GM21717 (cell line): Measurements from ENCODE around the gene HOXD9.

Experiments
- ATAC-seq: cut with Tn5 transposase; IDR thresholded peaks from one replicate; pipeline ENCODE4 v1.9.1; 2021; ENCODE audit warnings: mild to moderate bottlenecking, moderate library complexity; ENCODE audit not compliant: unreplicated experiment

HOXD9 gene

DNA sequence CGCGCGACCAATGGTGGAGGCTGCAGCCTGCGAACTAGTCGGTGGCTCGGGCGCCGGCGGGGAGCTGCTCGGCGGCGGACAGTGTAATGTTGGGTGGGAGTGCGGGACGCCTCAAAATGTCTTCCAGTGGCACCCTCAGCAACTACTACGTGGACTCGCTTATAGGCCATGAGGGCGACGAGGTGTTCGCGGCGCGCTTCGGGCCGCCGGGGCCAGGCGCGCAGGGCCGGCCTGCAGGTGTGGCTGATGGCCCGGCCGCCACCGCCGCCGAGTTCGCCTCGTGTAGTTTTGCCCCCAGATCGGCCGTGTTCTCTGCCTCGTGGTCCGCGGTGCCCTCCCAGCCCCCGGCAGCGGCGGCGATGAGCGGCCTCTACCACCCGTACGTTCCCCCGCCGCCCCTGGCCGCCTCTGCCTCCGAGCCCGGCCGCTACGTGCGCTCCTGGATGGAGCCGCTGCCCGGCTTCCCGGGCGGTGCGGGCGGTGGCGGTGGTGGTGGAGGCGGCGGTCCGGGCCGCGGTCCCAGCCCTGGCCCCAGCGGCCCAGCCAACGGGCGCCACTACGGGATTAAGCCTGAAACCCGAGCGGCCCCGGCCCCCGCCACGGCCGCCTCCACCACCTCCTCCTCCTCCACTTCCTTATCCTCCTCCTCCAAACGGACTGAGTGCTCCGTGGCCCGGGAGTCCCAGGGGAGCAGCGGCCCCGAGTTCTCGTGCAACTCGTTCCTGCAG is at the start of gene HOXD9:
HOXD9 (plus strand) TSS at position 37 of the 728 bp plus-strand sequence; CDS start at position 87, 50 bp downstream.
- ATAC-seq: no peak

DNA sequence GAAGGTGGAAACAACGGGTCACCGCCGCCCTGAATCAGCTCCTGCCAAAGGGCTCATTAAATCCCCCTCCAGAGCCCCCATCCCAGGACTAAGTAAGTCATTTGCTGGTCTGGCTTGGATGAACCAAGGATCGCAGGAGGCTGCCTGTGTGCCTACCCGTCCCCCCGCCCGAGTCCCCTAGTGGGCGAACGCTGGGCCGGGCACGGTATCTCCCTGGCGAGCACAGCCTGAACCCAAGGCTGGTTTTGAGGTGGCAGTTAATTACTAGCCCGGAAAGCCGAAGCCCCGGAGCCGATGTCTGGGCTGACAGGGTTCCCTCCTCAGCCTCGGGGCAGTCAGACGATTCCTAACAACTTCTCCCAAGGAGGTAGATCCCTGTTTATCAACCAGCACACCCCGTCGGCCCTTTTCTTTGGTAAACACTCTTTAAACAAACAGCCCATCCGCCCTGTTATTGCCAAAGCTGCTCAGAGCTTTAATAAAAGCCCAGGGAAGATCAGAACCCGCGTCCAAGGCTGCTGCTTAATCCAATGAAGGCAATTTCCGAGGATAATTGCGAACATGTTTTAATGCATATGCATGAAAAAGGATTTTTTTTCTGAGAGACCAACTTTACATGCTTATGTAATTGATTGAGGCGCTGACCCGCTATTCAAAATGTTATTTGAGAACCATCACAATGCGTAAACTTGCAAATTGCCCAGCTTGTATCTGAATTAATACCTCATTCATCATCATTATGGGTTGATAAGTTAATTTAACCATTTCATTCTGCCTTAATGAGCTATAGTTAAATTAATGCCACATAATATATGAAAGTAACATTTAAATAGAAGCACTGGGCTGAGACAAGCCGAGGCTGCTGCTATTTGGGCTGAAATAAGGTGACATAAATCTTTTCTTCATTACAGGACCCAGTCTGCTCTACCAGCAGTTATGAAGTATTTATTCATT is 49.3 kb upstream of the HOXD9 start:
- ATAC-seq: no peak

DNA sequence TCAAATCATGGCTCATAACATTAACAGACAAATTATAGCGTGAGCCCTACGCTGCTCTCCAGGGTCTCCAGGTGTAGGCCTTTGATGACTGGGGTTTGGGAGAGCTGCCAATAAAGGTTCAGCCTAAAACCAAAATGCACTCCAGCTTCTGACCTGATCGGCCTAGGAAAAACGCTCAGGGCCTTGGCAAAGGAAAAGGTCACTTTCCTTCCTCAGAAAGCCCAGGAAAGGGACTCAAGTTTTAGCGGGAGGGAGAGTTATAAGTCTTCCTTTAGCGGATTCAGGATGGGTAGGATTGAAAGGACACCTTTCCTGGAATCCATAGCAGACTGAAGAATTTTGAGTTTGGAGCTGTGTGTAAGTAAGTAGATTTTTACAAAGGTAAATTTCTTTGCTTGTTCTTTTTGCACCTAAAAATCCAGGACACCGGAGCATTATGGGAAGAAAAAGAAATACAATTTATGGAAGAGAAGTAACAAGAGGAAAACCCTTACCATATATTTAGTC is 47.5 kb upstream of the HOXD9 start:
- no peak for ATAC-seq

DNA sequence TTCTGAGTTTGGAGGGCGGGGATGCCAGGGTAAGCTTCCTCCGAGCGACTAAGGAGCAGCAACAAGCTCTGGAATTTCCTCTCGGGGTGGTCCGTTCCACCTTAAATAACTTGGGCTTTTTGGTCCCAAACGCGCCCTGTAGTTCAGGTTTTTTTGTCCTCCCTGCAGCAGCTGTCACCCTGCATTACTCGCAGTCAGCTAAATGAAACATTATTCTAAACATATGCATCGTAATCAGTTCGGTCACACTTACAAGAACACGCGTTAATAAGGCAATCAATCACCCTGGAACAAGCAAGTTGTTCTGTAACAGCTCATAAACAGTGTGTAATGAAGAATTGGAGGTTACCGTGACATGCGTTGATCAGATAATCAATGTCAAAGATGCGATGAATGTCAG is 47.0 kb upstream of the HOXD9 start:
- no peak for ATAC-seq

DNA sequence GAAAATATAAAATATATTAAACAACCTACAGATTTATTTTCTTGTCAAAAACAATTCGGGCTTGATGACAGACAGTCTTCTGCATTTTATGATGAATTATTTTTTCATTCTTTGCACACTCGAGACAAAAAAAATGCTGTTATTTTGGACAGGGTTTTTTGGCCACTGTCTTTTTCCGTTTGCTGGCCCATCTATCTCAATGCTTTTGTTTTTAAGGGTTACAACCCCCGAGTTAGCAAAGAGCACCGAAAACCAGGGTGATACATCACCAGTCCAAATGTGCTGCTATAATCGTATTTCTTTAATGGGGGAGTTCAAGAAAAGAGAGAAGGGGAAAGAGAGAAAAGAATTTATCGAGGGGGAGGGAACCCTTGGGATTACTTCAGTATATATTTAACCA is 46.5 kb upstream of the HOXD9 start:
- ATAC-seq: no peak

DNA sequence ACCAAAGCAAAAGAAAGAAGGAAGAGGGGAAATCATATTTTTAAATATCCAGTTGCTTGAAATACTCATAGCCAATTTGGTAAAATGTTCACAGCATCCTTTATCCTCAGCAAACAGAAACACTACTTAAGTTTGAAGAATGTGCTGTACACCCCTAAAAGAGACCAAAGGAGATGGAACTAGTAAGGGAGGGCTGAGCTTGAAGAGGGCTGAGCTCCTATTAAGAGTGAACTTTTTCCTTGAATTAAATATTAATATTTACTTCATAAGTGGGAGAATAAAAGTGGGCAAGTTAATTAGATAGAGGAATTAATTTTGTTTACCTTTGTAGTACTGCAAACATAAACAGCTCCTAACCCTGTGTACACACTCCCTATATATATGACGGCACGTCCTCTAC is 45.7 kb upstream of the HOXD9 start:
- no peak for ATAC-seq

DNA sequence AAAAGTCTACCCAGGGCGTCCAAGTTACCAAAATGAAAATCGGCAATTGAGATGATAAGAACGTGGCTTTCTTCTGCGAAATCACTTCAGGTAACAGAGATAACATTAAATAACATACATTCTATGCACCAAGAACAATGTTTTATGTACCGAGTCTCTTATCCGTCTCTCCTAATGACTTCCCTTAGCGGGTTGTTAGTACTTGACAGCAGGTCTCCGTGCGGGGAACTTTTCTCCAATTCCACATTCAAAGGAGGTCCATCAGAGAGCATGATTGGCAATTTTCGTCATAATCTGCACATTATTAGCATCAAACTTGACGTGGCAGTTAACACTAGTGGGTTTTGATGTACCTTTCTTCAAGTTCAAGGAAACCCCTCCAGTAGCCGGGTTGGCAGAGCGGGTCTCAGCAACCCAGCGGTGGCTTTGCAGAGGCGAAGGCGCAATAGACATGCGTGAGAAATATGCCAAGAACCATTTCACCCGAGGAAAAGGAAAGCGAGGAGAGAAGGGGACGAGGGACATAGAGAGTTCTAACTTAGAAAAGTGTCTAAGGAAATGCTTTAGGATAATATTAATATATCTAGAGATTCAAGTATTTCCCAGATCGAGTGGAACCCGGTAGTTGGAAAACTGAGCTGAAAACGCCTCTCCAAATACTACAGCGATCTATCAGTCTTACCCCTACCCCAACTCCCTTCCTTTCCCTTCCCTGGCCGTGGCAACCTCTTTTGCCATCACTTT is 43.8 kb upstream of the HOXD9 start:
- no peak for ATAC-seq

DNA sequence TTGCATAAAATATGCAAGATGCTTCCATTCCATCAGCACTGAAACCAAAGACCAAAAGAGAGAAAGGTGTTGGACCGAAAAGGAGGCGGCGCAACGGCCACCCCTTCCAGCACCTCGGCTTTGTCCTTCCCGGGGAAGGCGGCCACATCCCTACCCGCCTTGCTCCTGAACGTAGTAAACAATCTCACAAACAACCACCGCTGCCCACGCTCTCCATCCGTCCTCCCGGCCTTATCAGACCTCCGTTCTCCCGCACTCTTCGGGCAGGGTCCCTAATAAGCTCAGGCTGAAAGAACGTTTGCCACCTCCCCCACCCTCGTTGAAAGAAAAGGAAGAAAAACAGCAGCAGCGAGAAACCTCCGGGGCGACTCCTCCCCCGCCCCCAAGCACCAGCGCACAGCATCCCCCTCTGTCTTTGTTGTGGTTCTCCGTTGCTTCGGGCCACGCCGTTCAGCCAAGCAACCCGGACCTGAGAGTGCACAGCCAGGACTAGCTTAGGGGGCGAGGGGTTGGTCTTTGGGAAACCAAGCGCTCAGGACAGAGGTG is 43.2 kb upstream of the HOXD9 start:
- ATAC-seq: no peak

DNA sequence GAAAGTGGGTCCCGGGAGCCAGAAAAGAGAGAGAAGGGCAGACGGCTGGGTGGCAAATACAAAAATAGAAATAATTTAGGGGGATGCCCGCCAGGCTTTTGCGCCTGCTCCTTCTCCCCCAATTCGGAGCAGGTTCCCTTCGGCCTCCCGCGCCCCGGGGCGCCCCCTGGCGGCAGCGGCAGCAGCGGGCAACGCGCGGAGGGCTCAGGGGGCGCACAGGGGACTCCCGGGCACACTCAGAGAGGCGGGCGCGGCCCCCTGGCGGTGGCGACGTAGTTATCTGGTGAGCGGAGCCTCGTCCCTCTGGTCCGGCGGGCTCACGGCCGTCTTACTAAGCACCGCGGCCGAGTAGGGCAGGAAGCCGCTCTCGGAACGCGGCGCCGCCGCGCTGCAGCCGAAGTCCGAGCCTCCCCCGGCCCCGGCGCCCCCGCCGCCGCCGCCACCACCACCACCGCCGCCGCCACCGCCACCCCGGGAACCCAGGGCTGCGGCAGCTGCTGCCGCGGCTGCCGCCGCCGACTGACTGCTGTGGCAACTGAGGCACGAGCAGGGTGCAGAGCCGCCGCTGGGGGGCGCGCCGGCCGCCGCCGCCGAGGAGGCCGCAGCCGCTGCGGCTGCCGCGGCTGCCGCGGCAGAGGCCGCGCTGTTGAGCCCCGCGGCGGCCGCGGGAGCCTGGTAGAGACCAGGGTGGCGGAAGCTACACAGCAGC is 42.5 kb upstream of the HOXD9 start:
- ATAC-seq: no peak

DNA sequence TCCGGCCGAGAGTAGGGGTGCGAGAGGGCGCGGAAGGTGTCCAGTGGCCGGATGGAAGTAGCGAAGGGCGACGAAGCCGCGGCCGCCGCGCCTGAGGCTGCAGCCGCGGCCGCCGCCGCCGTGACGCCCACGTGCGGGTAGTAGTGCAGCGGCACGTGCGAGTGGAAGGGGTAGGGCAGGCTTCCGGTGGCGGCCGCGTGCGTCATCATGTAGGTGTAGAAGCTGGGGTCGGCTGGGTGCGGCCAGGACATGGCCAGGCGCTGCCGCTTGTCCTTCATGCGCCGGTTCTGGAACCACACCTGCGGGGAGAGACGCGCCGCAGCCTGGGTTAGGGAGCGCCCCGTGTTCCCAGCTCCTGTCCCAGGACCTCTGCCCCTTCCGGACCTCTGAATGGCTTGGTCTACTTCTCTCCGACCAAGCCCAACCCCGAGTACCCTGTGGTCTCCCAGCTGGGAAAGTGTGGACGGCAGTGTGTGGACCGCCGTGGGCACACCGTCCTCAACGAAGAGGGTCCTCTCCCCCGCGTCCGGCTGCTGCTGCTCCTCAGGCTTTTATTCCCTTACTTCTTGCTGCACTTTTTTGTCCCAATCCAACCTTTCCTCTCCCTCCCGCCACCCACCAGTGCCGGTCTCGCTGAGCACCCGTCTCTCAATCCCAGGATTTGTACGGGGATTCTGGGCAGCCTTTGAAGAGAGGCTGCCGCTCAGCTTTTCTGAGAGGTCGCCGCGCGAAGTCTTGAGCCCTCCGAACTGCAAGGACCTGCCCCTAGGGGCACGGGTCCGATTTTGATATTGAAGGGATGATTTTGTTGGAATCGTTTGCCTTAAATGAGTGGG is 41.8 kb upstream of the HOXD9 start:
- no peak for ATAC-seq

DNA sequence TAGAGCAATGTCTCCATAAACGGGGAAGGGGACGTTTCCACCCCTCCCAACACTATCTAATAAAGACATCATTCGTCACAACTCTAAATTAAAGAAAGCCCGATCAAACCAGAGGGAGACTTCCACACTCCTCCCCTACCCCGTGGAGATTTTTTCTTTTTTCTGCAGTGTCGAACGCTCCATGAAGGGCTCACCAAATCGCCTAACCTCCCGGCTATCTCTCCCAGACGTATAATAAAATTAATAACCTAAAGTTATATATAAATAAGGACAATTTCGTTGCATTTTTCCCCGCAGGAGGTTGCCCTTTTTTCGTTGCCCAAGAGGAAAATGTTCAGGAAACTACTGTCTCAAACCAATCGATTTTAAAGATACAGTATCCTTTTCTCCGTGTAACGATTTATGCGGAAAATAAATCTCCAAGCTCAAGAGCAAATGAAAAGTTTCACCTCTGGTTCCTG is 41.1 kb upstream of the HOXD9 start:
- ATAC-seq: no peak

DNA sequence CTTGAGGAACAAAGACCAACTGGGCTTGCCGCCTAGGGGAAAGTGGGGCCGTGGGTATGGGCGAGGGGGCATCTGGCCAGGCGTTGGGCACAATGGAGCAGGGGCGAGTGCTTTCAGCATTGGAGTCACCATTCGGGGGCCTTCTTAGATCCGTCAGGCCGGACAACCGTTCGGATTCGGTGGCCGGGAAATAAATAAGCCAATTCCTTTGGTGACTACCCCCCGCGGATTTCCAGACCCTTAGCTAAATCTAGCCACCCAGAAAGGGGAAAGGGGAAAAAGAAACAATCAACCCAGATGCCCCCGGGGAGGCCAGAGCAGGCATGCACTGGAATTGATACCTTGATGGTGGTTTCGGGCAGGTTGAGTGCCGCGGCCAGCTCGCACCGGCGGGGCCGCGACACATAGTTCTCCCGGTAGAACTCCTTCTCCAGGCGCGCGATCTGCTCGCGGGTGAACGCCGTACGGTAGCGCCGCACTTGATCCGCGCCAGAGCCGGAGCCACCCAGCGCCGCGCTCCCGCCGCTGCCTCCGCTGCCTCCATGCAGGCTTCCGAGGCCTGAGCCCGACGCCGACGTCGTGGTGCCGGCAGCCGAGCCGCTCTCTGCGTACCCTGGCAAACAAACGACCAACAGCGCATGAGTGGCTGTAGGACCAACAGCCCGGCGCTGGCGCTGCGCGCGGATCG is 40.5 kb upstream of the HOXD9 start:
- ATAC-seq: no peak

DNA sequence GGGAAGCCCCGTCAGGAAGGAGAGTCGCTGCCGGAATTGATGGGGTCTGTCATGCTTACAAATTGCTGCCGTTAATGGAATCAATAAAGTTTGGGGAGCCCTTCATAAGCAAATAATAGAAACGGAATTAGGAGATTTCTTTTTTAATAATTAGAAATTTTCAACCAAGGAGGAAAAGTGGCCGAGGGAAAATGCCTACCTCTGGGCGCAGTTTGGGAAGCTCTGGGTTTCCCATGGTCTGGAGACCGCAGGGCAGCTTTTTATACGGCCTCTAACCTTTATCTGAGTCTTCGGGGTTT is 40.0 kb upstream of the HOXD9 start:
- no peak for ATAC-seq

DNA sequence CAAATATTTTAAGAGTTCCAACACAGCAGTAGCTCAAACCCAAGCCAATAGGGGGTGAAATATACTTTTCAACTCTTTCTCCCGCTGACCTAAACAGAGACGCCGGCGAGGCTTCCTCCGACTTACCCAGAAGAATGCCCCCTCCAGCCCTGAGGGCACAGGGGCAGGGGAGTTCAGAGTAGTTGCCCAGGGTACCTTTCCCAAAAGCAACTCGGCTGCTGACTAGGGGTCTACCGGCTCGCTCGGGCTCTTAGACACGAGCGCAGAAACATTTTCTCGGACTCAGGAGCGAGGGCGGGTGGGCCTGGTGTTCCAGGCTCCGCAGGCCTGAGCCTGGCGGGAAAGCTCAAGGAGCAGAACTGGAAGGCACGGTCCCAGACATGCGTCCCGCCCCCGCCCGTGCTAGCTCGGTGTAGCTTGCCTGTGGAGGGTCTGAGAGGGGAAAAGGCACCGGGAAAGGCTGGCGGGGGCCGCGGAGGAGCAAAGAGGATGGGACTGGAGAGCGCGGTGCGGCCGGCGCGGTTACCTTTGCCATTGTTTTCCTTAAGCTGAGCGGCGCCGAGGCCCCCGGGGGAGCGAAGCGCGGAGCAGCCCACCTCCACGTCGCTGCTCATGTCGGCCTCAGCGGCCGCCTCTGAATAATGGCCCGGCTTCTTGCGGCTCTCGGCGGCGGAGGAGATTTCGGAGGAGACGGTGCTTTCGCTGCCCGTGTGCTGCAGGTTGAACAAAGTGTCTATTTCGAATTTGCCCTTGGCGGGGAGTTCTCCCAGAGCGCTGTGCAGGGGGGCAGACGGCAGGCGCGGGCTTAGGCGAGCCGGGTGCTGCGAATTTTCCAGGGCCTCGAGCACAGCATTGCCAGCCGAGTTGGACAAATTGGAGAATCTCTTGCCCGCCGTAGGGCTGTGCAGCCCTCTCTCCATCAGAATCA is 39.4 kb upstream of the HOXD9 start:
- no peak for ATAC-seq

DNA sequence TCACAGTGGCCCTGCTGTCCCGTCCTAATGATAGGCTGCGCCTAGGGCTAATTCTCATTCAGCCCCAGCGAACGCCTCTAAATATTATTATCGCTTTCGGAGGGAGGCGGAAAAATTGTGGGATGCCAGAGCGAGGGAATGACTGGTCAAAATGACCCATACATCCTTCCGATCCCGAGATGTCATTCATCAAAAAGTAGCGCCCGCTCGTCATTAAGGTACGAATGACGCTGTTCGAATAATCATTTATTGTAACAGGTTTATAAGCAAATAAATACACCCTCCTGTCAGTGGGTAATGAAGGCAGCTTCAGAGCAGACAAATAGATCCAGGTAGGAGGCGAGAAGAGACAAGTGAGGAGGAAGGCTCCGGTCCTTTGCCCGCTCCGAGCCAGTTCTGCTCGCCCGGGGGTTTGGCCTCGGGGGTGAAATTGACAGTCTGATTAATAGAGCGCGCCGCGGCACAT is 38.7 kb upstream of the HOXD9 start, which contains the start of gene EVX2:
EVX2 (minus strand) TSS at position 167 of the 466 bp plus-strand sequence. CDS start 186 bp downstream, outside the sequence.
- no peak for ATAC-seq

DNA sequence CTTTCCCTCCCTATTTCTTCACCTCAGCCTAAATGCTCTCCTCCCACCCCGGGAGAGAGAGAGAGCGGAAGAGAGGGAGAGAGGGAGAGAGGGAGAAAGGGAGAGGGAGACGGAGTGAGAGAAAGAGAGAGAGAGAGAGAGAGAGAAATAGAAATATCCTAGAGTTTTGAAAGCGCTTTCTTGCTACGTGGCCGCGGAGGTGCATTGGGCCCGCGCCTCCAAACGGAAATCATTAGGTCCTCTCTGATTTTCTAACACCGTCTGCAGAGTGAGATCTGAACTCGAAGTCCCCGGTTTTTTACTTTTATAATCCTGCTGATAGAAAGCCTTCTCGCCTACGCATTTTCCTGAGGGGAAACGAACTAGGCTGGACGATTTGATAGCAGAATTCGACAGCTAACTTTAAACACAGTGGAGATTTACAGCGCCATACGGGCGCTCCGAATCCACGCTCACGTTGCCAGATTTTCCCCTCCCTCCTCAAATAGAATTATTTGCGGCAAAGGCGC is 37.9 kb upstream of the HOXD9 start:
- no peak for ATAC-seq

DNA sequence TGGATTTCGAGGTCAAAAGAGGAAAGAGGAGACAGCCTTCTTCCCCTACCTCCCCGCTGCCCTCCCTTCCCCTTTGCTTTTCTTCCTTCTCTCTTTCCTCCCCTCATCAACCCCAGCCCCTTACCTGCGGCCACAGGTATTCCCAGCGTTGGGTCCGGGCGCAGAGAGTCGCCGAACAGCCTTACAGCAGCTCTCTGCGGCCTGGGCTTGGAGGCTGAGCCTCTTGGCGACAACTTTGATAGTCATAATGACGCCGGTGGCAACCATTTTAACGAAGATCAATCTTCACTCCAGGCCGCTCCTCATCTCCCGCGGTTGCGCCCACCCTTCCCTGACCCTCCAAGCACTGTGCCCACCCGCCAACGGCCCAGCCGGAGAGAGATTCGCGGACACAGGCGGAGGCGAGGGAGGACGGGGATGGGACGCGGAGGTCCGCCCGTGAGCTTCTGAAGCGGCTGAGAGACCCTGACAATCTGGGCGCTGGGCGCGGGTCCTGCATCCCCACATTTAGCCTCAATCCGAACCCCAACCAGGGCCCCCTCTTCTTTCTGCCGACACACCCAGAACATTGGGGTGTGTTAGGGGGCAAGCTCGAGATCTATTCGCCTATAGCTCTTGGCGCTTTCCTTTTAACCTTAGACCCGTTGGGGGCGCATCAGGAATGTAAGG is 37.3 kb upstream of the HOXD9 start:
- ATAC-seq: no peak
